ENCODE measurements around the gene TMEM151B. TPM values are rescaled to one million over a fixed set of nuclear protein-coding genes. Genes with fewer than 3 reads are reported as not detected.

Gene TMEM151B
- total and polyA plus RNA-seq, 9 of the 15 experiments (the other 6 are each of a cell fraction or from before 2014, with no cell fraction given), result not detected

DNA sequence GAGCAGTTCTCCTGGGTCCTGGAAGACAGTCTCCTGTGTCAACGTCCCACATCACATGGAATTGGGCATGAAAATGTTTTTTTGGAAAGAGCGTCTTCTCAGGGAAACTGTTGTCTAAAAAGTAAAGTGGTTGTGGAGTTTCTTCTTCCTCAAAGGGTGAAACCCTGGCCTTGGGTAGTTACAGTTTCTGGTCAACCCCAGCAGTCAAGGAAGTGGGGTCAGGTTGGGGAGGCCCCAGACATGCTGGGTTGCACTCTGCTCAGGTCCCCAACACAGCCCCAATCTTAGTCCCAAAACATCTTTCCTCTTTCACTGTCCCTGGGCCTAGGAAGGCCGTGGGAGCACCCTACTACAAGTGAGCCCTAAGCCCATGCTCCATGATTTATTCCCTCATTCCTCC is 3.9 kb upstream of the TMEM151B start:
- Histone ChIP-seq H2AFZ (ENCODE audit: low read depth, low read length) (peak overlapping the region; percentile 86; the same call in 1 of the 2 replicates), H3K27me3 (ENCODE audit: control insufficient read depth in 2 of 2, insufficient read depth in 2 of 2, low read length in 2 of 2) (peaks cover 20 to 22% of the 10 kb centered on the region in 2 experiments), H3K79me2 (ENCODE audit: control insufficient read depth, insufficient read depth, low read length) (peaks cover 17% of the 10 kb centered on the region), H3K9me3 (replicated peaks; ENCODE audit: control insufficient read depth, insufficient read depth, low read depth, low read length) (no peaks in the 10 kb centered on the region), H3K4me3 (no peak overlapping the region), H3K9me1 (ENCODE audit: control insufficient read depth, insufficient read depth, low read length) (no peaks in the 10 kb centered on the region), H3K4me2 (ENCODE audit: insufficient read depth, low read length) (no peak overlapping the region), H4K20me1 (replicated peaks; ENCODE audit: control insufficient read depth, insufficient read depth, low read length) (peaks cover 3% of the 10 kb centered on the region; the same call in 1 of the 2 replicates), H3K4me1 (replicated peaks in 1 of 2; ENCODE audit: control insufficient read depth in 2 of 2, insufficient read depth in 2 of 2, low read length in 2 of 2) (peaks cover 19 to 39% of the 10 kb centered on the region in 2 experiments; a peak in 4 of 5 replicates), H3K9ac (ENCODE audit: insufficient read depth in 1 of 2, low read depth in 2 of 2, low read length in 2 of 2) (no peak overlapping the region), H3K36me3 (ENCODE audit: control insufficient read depth, insufficient read depth, low read length) (peaks cover 16% of the 10 kb centered on the region; the same call in 1 of the 3 replicates), H3K27ac (ENCODE audit: extremely low read depth, low read depth, low read length) (no peak overlapping the region)
- intact Hi-C loops (cut with micrococcal nuclease), result loop anchor here (5.0 kb wide), 1 partner anchor 169 kb away; no protein-coding TSS in a partner anchor
- no TSS peak for BruUV-seq (replicated peaks)
- in situ Hi-C loops (cut with MboI), result loop anchor here (5.0 kb wide), 1 partner anchor 76 kb away; the partner anchor contains the start of gene SPATS1
- POLR2A ChIA-PET, result interaction anchor here (8.2 kb wide), 1 partner anchor 19 kb away, joined by 69 read pairs; the partner anchor contains the start of gene HSP90AB1
- 47% methylated on average over 3 of the region's 3 CpGs for WGBS (ENCODE audit: insufficient coverage, low coverage, missing lambda C conversion rate)
- CTCF ChIA-PET (ENCODE audit: low intra/inter-chr PET ratio), result interaction anchor here (4.6 kb wide), 1 partner anchor 72 kb away, joined by 61 read pairs; no protein-coding TSS in a partner anchor
- FAIRE-seq (no peak), DNase-seq (ENCODE audit: extremely low read depth in 1 of 4, low spot score in 3 of 4) (no peak), ATAC-seq (no peak)
- TF ChIP-seq FOXJ3 (CRISPR knock-in tag; IDR thresholded peaks at IDR 0.05) (no peak), ZBTB8A (IDR thresholded peaks at IDR 0.05; ENCODE audit: partially characterized antibody) (no peak), ZNF174 (CRISPR knock-in tag; IDR thresholded peaks at IDR 0.05) (no peak), NFRKB (IDR thresholded peaks at IDR 0.05; ENCODE audit: low read depth) (no peak), MXD1 (CRISPR knock-in tag; IDR thresholded peaks at IDR 0.05; ENCODE audit: borderline replicate concordance, poor library complexity, severe bottlenecking) (no peak), ZNF586 (CRISPR knock-in tag; conservative IDR thresholded peaks at IDR 0.05) (no peak), BRF1 (IDR thresholded peaks at IDR 0.05; ENCODE audit: borderline replicate concordance, extremely low read depth, insufficient read length) (no peak), ZNF766 (CRISPR knock-in tag; conservative IDR thresholded peaks at IDR 0.05) (no peak), NUFIP1 (IDR thresholded peaks at IDR 0.05; ENCODE audit: partially characterized antibody) (no peak), SRF (CRISPR knock-in tag; IDR thresholded peaks at IDR 0.05) (no peak), ZNF311 (CRISPR knock-in tag; IDR thresholded peaks at IDR 0.05) (no peak), ZNF134 (CRISPR knock-in tag; conservative IDR thresholded peaks at IDR 0.05) (no peak), TBP (optimal IDR thresholded peaks at IDR 0.05; ENCODE audit: low read depth, low read length) (no peak), GATAD2B (IDR thresholded peaks at IDR 0.05; ENCODE audit: borderline replicate concordance) (no peak)
- TF ChIP-seq, protein P1, sequence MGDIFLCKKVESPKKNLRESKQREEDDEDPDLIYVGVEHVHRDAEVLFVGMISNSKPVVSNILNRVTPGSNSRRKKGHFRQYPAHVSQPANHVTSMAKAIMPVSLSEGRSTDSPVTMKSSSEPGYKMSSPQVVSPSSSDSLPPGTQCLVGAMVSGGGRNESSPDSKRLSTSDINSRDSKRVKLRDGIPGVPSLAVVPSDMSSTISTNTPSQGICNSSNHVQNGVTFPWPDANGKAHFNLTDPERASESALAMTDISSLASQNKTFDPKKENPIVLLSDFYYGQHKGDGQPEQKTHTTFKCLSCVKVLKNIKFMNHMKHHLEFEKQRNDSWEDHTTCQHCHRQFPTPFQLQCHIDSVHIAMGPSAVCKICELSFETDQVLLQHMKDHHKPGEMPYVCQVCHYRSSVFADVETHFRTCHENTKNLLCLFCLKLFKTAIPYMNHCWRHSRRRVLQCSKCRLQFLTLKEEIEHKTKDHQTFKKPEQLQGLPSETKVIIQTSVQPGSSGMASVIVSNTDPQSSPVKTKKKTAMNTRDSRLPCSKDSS (IDR thresholded peaks at IDR 0.05; ENCODE audit: low read depth, partially characterized antibody), result no peak
- TF ChIP-seq, protein P2, sequence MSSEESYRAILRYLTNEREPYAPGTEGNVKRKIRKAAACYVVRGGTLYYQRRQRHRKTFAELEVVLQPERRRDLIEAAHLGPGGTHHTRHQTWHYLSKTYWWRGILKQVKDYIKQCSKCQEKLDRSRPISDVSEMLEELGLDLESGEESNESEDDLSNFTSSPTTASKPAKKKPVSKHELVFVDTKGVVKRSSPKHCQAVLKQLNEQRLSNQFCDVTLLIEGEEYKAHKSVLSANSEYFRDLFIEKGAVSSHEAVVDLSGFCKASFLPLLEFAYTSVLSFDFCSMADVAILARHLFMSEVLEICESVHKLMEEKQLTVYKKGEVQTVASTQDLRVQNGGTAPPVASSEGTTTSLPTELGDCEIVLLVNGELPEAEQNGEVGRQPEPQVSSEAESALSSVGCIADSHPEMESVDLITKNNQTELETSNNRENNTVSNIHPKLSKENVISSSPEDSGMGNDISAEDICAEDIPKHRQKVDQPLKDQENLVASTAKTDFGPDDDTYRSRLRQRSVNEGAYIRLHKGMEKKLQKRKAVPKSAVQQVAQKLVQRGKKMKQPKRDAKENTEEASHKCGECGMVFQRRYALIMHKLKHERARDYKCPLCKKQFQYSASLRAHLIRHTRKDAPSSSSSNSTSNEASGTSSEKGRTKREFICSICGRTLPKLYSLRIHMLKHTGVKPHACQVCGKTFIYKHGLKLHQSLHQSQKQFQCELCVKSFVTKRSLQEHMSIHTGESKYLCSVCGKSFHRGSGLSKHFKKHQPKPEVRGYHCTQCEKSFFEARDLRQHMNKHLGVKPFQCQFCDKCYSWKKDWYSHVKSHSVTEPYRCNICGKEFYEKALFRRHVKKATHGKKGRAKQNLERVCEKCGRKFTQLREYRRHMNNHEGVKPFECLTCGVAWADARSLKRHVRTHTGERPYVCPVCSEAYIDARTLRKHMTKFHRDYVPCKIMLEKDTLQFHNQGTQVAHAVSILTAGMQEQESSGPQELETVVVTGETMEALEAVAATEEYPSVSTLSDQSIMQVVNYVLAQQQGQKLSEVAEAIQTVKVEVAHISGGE (CRISPR knock-in tag; IDR thresholded peaks at IDR 0.05), result no peak

Measured in K562 (cell line).